Stomach smooth muscle (tissue), 2 donors: Measurements from ENCODE around the gene P2RX1.

Experiments
- H3K27ac ChIP-seq: one replicate; pipeline ENCODE4 v1.7.0; 2013; ENCODE audit warnings: mild to moderate bottlenecking, low read length, inconsistent platforms
- H3K27me3 ChIP-seq, 2 donors: one replicate each; pipeline ENCODE4 v1.7.0; 2013; ENCODE audit warnings: low read length in 2 of 2; ENCODE audit not compliant: insufficient read depth in 2 of 2, control insufficient read depth in 1 of 2
- H3K36me3 ChIP-seq, 2 donors: one replicate each; pipeline ENCODE4 v1.7.0; 2013; ENCODE audit warnings: low read length in 2 of 2; ENCODE audit not compliant: control insufficient read depth in 2 of 2, insufficient read depth in 2 of 2
- H3K4me1 ChIP-seq: one replicate; pipeline ENCODE4 v1.7.0; 2013; ENCODE audit warnings: low read length; ENCODE audit not compliant: control insufficient read depth, insufficient read depth
- H3K4me3 ChIP-seq, 2 donors: one replicate each; pipeline ENCODE4 v1.7.0; 2013; ENCODE audit warnings: low read length in 2 of 2
- H3K9ac ChIP-seq, 2 donors: one replicate each; pipeline ENCODE4 v1.7.0; 2013; ENCODE audit warnings: low read length in 2 of 2, mild to moderate bottlenecking in 1 of 2
- H3K9me3 ChIP-seq, 2 donors: one replicate each; pipeline ENCODE4 v1.7.0; 2013; ENCODE audit warnings: low read length in 2 of 2; ENCODE audit not compliant: control insufficient read depth in 2 of 2
- donor health status: healthy.
- donor health status: Pancreatic carcinoma.

Gene P2RX1

GRCh38 chr17:3892095-3892998, 23.9 kb downstream of the P2RX1 start:
- Histone ChIP-seq H3K4me3 (peak overlapping the region; percentile 60 to 75), H3K4me1 (peaks cover 69% of the 10 kb centered on the region), H3K36me3 (no peaks in the 10 kb centered on the region), H3K9me3 (no peaks in the 10 kb centered on the region), H3K27me3 (no peaks in the 10 kb centered on the region), H3K9ac (peak overlapping the region in 1 of 2 donors; percentile 15), H3K27ac (peak overlapping the region; percentile 94)

GRCh38 chr17:3891626-3892094, 24.6 kb downstream of the P2RX1 start:
- Histone ChIP-seq H3K36me3 (no peaks in the 10 kb centered on the region), H3K9me3 (no peaks in the 10 kb centered on the region), H3K9ac (peak overlapping the region; percentile 6 to 29), H3K27ac (peak overlapping the region; percentile 94), H3K27me3 (no peaks in the 10 kb centered on the region), H3K4me3 (peak overlapping the region; percentile 60 to 75), H3K4me1 (peaks cover 75% of the 10 kb centered on the region)

GRCh38 chr17:3890878-3891219, 25.4 kb downstream of the P2RX1 start:
- H3K27ac ChIP-seq = peak overlapping the region; percentile 94
- peaks cover 70% of the 10 kb centered on the region for H3K4me1 ChIP-seq
- peak overlapping the region in 1 of 2 donors; percentile 65 for H3K9ac ChIP-seq
- no peaks in the 10 kb centered on the region for H3K27me3 ChIP-seq
- H3K4me3 ChIP-seq = peak overlapping the region in 1 of 2 donors; percentile 55
- no peaks in the 10 kb centered on the region for H3K36me3 ChIP-seq
- H3K9me3 ChIP-seq = no peaks in the 10 kb centered on the region

- H3K4me3 ChIP-seq = peak overlapping the region; percentile 32 to 55
- no peaks in the 10 kb centered on the region for H3K27me3 ChIP-seq
- peaks cover 0 to 2% of the 10 kb centered on the region in 2 donors for H3K36me3 ChIP-seq
- H3K9me3 ChIP-seq = no peaks in the 10 kb centered on the region
- H3K4me1 ChIP-seq = peaks cover 70% of the 10 kb centered on the region
- H3K9ac ChIP-seq = peak overlapping the region; percentile 62 to 65
- H3K27ac ChIP-seq = peak overlapping the region; percentile 94
Observed at GRCh38 chr17:3890082-3890877, 26.0 kb downstream of the P2RX1 start.

GRCh38 chr17:3889325-3890012, 26.8 kb downstream of the P2RX1 start:
- Histone ChIP-seq H3K36me3 (peaks cover 8 to 9% of the 10 kb centered on the region in 2 donors), H3K4me1 (peaks cover 70% of the 10 kb centered on the region), H3K27ac (peak overlapping the region; percentile 94), H3K27me3 (no peaks in the 10 kb centered on the region), H3K9ac (peak overlapping the region; percentile 60 to 65), H3K4me3 (peak overlapping the region; percentile 9 to 55), H3K9me3 (no peaks in the 10 kb centered on the region)

GRCh38 chr17:3888343-3889171, 27.7 kb downstream of the P2RX1 start:
- Histone ChIP-seq H3K27ac (peak overlapping the region; percentile 94), H3K9me3 (no peaks in the 10 kb centered on the region), H3K36me3 (peaks cover 16 to 17% of the 10 kb centered on the region in 2 donors), H3K4me3 (peak overlapping the region; percentile 9 to 52), H3K27me3 (no peaks in the 10 kb centered on the region), H3K9ac (peak overlapping the region; percentile 65 to 69), H3K4me1 (peaks cover 62% of the 10 kb centered on the region)

- peak overlapping the region in 1 of 2 donors; percentile 52 for H3K4me3 ChIP-seq
- H3K9me3 ChIP-seq = no peaks in the 10 kb centered on the region
- H3K9ac ChIP-seq = peak overlapping the region; percentile 65 to 69
- no peaks in the 10 kb centered on the region for H3K27me3 ChIP-seq
- peak overlapping the region; percentile 94 for H3K27ac ChIP-seq
- H3K4me1 ChIP-seq = peaks cover 59% of the 10 kb centered on the region
- peaks cover 16 to 23% of the 10 kb centered on the region in 2 donors for H3K36me3 ChIP-seq
Observed at GRCh38 chr17:3887804-3888203, 28.5 kb downstream of the P2RX1 start.

- Histone ChIP-seq H3K9ac (peak overlapping the region; percentile 65 to 69), H3K36me3 (peaks cover 16 to 24% of the 10 kb centered on the region in 2 donors), H3K4me1 (peaks cover 56% of the 10 kb centered on the region), H3K27me3 (no peaks in the 10 kb centered on the region), H3K9me3 (no peaks in the 10 kb centered on the region), H3K27ac (peak overlapping the region; percentile 94), H3K4me3 (no peak overlapping the region)
Observed at GRCh38 chr17:3887394-3887793, 28.9 kb downstream of the P2RX1 start.

- Histone ChIP-seq H3K9ac (peak overlapping the region; percentile 29 to 65), H3K4me3 (no peak overlapping the region), H3K9me3 (no peaks in the 10 kb centered on the region), H3K4me1 (peaks cover 50% of the 10 kb centered on the region), H3K36me3 (peaks cover 22 to 29% of the 10 kb centered on the region in 2 donors), H3K27ac (peak overlapping the region; percentile 94), H3K27me3 (no peaks in the 10 kb centered on the region)
Observed at GRCh38 chr17:3886776-3887175, 29.5 kb downstream of the P2RX1 start.
